HG02973 (cell line): Measurements from ENCODE around the gene KCNQ1.

Experiments used
- ATAC-seq: cut with Tn5 transposase; IDR thresholded peaks from one replicate; pipeline ENCODE4 v1.9.1; 2021; ENCODE audit warnings: moderate library complexity; ENCODE audit not compliant: unreplicated experiment

KCNQ1 gene

DNA sequence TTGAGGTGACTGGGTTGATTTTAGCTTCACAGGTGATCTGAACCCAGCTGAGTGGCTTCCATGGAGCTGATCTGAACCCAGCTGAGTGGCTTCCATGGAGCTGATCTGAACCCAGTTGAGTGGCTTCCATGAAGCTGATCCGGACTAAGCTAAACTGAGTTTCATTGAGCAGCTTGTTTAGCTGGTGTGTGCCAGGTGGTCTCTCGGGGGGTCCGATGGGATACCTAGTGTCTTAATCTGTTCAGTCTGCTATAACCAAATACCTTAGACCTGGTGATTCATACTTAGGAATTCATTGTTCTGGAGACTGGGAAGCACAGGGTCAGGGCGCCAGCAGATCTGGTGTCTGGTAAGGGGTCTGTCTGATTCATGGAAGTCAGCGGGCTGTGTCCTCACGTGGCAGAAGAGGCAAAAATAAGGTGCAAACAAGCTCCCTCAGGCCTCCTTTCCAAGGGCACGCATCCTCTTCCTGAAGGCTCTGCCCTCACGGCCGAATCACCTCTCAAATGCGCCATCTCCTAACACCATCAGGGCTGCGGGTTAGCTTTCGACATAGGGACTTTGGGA, 307.5 kb downstream of the KCNQ1 start:
- no peak for ATAC-seq

DNA sequence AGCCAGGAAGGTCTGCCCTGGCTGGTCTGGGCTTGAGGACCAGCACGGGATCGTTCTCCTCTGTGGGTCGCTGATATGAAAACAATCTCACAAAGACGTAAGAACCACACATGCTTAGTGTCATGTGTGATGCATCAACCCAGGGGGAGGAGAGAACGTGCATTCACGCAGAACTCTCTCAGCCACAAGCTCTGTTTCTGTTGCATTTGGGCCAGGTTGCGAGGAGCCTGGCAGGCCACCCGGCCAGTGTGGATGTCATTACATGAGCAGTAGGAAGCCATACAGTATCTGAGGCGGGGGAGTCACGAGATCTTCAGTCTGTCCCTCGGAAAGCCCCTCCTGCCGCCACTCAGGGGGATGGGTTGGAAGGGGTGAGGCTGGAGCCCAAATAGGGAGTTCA, 308.1 kb downstream of the KCNQ1 start:
- ATAC-seq = no peak

DNA sequence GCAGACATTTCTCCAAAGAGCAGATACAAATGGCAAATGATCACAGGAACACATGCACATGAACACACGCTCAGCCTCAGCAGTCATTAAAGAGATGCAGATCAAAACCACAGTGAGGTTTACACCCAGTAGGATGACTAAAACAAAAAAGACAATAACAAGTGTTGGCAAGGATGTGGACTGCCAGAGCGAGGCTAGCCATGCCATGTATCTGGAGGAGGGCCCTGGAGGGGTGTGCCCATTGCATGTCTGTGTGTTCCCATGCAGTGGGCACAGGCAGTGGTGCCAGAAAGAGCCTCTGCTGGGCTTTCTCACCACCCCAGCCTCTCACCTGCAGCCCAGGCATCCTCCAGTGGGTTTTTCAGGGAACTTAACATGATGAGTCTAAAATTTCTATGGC, 309.2 kb downstream of the KCNQ1 start:
- no peak for ATAC-seq

DNA sequence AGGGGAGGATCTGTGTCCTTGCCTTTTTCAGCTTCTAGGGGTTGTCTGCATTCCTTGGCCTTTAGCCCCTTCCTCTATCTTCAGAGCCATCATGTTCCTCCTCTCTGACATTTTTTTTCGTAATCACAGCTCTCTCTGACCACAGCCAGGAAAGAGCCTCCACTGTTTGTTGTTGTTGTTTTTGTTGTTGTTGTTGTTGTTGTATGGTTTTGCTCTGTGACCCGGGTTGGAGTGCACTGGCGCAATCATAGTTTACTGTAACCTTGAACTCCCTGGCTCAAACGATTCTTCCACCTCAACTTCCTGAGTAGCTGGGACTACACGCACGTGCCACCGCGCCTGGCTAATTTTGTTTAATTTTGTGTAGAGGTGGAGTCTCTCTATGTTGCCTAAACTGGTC, 310.3 kb downstream of the KCNQ1 start:
- ATAC-seq = no peak

GRCh38 chr11:2758751-2759150, 313.9 kb downstream of the KCNQ1 start:
- no peak for ATAC-seq

GRCh38 chr11:2759228-2760195, 314.7 kb downstream of the KCNQ1 start:
- ATAC-seq = no peak

GRCh38 chr11:2760196-2760871, 315.5 kb downstream of the KCNQ1 start:
- ATAC-seq = no peak

DNA sequence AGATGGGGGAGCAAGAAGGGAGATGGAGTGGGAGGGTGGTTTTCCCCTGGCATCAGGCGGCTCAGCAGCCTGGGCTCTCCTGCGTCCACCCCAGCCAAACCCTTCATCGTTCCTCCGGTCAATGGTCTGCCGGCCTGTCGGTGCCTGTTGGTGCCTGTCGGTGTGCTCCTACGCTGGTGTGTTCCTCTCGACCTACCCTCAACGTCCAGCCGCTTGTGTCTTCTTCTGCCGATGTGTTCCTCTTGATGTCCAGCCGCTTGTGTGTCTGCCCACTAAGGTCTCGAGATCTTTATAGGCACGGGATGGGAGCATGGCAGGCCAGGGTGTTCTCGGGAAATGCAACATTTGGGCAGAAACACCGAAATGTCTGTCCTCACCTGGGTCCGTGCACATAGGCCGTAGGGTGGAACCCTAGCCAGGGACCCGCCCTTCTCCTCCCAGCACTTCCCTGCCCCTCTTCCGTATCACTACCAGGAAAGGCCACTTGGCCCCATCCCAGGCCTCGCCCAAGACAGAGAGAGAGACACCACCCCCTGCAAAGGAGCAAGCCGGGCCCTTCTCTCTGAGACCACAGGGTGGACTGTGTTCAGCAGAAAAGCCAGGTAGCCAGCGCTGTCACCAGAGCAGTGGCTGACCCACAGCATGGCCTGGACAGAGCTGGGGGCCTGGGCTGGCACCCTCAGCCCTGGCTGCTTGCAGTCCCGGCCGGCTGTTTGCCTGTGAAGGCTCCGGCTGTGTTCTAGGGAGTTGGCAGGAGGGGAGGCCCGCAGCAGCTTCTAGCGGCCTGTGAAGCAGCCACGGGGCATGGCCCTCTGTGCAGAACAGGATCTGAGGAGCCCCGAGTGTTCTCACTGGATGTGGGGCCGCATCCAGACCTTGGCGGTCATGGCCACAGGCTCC, 316.6 kb downstream of the KCNQ1 start:
- ATAC-seq = no peak

DNA sequence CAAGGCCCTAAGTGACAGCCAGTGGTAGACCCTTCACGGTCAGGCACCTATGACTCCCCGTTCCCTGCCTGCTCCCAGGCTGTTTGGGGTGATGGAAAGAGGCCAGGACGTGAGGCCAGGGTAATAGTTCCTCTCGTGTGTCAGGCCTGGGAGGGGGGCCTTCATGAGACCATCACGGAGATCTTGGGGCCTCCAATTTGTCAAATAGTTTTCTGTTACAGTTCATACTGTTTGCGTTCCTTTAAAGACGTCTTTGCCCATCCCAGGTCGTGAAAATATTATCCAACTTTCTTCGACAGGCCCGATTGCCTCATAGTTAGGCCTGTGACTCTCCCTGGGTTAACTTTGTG, 317.2 kb downstream of the KCNQ1 start:
- no peak for ATAC-seq

GRCh38 chr11:2762451-2762850, 317.6 kb downstream of the KCNQ1 start:
- no peak for ATAC-seq

DNA sequence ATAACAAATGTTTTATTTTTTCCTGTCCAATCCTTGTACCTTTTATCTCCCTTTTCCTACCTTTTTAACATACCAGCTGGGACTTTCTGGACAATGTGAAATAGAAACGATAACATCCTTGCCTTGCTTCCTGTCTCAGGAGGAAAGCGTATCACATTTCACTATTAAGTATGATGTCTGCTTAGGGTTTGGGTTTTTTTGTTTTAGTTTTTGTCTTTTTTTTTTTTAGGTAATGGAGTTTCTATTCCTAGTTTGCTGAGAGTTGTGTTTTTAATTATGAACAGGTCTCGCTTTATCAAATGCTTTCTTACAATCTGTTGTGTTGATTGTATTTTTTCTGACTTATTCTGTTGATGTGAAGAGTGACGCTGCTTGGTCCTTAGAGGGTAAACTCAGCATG, 319.2 kb downstream of the KCNQ1 start:
- no peak for ATAC-seq

DNA sequence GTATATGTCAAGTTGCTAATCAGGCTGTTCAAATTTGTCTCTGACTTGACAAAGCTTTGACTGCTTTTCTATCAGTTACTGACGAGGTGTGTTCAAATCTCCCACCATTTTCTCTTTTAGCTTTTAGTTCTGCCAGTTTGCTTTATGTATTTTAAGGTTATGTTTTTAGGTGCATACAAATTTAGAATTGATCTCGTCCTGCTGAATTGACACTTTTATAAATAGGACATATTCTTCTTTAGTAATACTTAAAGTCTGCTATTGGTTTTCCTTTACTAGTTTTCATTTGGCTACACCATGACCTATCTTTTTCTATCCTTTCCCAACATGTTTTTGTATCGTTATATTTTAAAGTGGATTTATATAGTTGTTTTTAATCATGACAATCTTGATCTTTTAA, 320.7 kb downstream of the KCNQ1 start:
- no peak for ATAC-seq

DNA sequence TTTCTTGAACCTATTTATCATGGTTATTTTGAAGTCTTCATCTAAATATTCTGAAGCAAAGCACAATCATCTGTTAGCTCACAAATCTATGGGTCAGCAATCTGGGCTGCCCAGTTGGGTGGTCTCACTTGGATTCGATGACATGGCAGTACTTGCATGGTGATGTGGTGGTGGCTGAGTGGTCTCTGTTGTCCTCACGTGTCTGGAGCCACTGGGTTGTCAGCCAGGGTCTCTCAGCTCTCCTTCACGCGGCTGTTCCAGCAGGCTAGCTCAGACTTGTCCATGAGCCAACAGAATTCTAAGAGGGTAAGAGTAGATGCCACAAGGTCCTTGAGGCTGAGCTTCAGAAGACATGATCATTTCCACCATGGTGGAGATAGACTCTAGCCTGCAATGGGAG, 321.4 kb downstream of the KCNQ1 start:
- no peak for ATAC-seq

GRCh38 chr11:2767071-2767470, 322.3 kb downstream of the KCNQ1 start:
- no peak for ATAC-seq

DNA sequence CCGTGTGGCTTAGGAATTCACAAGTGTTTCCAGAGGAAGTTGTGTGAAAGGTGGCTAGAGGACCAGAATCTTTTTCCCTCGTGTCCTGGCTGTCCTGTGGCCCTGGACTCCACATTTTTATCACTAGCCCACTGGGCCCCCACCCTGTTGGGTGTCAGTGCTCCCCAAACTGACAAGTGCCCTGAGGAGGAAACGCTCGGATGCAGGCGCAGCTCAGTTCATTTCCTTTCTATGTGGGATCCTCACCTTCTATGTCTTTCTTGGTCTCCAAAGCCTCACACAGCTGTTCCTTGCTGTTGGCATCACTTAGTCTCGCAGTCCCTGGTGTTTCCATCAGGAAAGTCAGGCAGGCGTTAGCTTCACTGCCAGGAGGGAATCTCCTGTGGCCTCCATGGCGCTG, 323.0 kb downstream of the KCNQ1 start:
- ATAC-seq = no peak

DNA sequence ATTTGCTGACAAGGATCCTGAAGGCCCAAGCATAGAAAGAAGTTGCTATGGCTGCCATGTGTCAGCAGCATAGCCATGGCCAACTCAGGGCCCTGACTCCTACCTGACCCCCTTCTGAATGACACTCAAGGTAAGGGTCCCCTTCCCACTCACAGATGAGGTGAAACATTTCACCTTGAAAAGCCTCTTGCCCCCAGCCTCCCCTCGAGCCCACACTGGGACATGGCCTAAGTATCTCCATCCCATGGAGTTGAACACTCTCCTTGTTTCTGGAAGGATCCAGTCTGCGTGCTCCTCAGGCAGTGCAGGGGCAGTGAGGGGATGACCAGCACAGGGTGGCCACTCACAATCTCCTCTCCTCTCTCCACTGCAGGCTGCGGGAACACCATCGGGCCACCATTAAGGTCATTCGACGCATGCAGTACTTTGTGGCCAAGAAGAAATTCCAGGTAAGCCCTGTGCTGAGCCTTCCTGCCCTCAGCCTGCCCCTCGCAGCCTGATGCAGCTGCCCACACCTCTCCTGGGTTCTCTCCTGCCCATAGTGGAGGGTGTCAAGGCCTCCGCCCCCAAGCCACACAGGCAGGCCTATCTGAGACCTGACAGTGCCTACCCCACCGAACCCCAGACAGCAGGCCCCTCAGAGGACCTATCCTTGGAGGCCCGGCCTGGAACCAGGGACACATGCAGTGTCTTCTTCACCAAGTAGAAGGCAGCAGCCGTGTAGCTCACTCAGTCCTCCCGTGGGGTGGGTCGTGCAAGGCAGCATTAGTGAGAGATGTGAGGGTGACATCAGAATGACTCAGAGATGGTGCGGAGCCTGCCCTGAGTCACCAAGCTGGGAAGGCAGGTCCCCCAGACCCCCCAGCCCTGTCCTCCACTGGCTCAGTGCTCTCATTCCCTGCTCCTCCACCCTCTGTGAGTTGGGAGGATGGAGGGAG, 323.9 kb downstream of the KCNQ1 start:
- no peak for ATAC-seq

GRCh38 chr11:2769409-2770095, 324.7 kb downstream of the KCNQ1 start:
- no peak for ATAC-seq

DNA sequence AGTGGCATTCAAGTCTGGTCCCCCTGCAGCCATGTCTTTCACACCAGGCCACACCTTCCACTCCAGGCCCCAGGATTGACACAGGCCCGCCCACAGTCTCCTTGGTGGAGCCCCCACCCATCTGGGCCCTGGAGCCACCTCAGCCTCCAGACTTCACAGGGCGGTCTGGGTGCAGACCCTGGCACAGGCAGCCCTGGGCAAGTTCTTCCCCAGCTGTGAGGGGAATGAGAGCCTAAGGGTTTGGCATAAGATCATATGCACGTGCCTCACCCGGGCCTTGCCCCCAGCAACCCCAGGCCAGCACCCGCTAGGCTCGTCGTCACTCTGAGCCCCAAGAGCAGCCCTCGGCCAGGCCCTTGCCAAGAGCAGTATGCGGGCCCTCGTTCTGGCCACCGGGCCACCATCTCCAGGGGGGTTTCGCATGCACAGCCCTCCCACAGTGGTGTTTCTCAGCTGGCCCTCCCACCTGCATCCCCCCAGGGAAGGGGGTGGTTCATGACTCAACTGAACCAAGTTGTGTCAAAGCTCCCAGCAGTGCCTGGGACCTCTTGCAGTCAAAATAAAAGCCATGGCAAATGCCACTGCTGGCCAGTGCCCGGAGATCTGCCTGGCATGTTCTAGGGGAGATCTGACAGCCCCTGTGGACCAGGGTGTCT, 325.4 kb downstream of the KCNQ1 start:
- ATAC-seq = no peak

DNA sequence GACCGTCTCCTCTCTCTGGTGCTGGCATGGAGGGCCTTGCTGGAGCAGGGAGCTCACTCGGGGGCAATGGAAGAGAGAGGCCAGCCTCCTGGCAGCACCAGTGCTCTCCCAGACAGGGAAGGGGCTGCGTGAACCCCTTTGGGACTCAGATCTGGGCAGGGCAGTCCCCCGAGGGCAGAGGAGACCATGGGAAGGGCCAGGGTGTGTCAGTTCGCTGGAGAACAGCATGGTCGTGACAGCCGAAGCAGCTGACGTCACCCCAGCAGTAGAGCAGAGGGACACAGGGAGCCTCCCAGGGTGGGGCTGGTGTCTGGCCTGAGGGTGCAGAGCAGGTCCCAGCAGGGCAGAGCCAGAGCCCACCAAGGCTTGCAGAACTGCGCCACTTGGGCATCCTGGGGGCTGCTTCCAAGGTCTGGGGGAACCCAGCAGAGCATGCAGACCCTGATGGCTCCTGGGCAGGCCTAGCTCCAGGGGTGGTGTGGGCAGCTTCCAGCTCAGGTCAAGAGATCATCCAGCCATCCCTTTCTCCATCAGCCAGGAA, 326.0 kb downstream of the KCNQ1 start:
- no peak for ATAC-seq
